Keratinocyte (primary cell): ENCODE data around the gene GPHA2.

Experiments
- CTCF ChIP-seq, 3 experiments: IDR thresholded peaks in 1 of 3; conservative IDR thresholded peaks in 1 of 3; optimal IDR thresholded peaks in 1 of 3; 2 replicates in 2 of 3; 3 replicates in 1 of 3; pipeline versions ENCODE3 to v1.5.1; 2011; ENCODE audit warnings: low read length in 3 of 3, mild to moderate bottlenecking in 3 of 3, moderate library complexity in 2 of 3, control low read depth in 1 of 3, inconsistent platforms in 1 of 3; ENCODE audit not compliant: insufficient read depth in 2 of 3; ENCODE audit errors: extremely low read depth in 1 of 3
- EZH2 ChIP-seq: IDR thresholded peaks from one replicate; pipeline ENCODE4 v1.6.1; 2012; ENCODE audit warnings: inconsistent platforms, mild to moderate bottlenecking, low read length, moderate library complexity

GRCh38 chr11:64909653-64910343, 25.9 kb downstream of the GPHA2 start:
- no peak for TF ChIP-seq CTCF (optimal IDR thresholded peaks at IDR 0.05 in 1 of 3, IDR thresholded peaks at IDR 0.05 in 1 of 3, conservative IDR thresholded peaks at IDR 0.05 in 1 of 3; ENCODE audit: extremely low read depth in 1 of 3, insufficient read depth in 2 of 3, low read length in 3 of 3)
- no peak for TF ChIP-seq EZH2
